OCI-LY7 (cell line): ENCODE data around the gene C16orf78. TPM values are rescaled to one million over a fixed set of nuclear protein-coding genes. Genes with fewer than 3 reads are reported as not detected.

Experiments
- BruUV-seq: library from RNA; stranded (reverse); fragments of 400-500 nt; replicated peaks from 2 replicates; lab custom pipeline; 2021; lab: Mats Ljungman, UMichigan
- CTCF ChIA-PET: fragments of 300-600 bp; sonication (Branson Sonifier 250); formaldehyde crosslinking; loops from one replicate; lab custom pipeline; 2022; ENCODE audit warnings: antibody characterized with exemption; ENCODE audit not compliant: unreplicated experiment; lab: Charles Lee
- POLR2A ChIA-PET: fragments of 300-600 bp; sonication (Branson Sonifier 250); formaldehyde crosslinking; loops from one replicate; lab custom pipeline; 2022; ENCODE audit warnings: antibody characterized with exemption; lab: Charles Lee
- DNase-seq: peaks from one replicate; pipeline ENCODE4 v3.0.0-alpha.2; 2015; ENCODE audit warnings: low spot score
- H2AFZ ChIP-seq: fragments of 200-600 bp; sonication (generic), shearing (Covaris generic); 2 replicates; pipeline ENCODE4 v1.6.1; 2014; ENCODE audit warnings: mild to moderate bottlenecking, antibody characterized with exemption, low read length, moderate library complexity
- H3K27ac ChIP-seq: fragments of 200-600 bp; sonication (generic); 2 replicates; pipeline ENCODE4 v1.5.1; 2014; ENCODE audit warnings: mixed run types, low read depth, mild to moderate bottlenecking, moderate library complexity, low read length, inconsistent platforms; ENCODE audit not compliant: poor library complexity, severe bottlenecking
- H3K36me3 ChIP-seq: fragments of 200-600 bp; sonication (generic); 2 replicates; pipeline ENCODE4 v1.6.1; 2014; ENCODE audit warnings: mild to moderate bottlenecking, antibody characterized with exemption, low read length, moderate library complexity, mixed read lengths; ENCODE audit not compliant: insufficient read depth
- H3K4me1 ChIP-seq: fragments of 200-600 bp; sonication (generic); 2 replicates; pipeline ENCODE4 v1.5.1; 2014; ENCODE audit warnings: mild to moderate bottlenecking, low read length; ENCODE audit not compliant: insufficient read depth, poor library complexity, severe bottlenecking
- H3K4me2 ChIP-seq: fragments of 200-600 bp; sonication (generic); 2 replicates; pipeline ENCODE4 v1.6.1; 2014; ENCODE audit warnings: mild to moderate bottlenecking, low read length
- H3K4me3 ChIP-seq: fragments of 200-600 bp; sonication (generic); 2 replicates; pipeline ENCODE4 v1.5.1; 2014; ENCODE audit warnings: mild to moderate bottlenecking, low read depth, low read length; ENCODE audit not compliant: poor library complexity, severe bottlenecking
- H3K79me2 ChIP-seq: fragments of 200-600 bp; sonication (generic); 2 replicates; pipeline ENCODE4 v1.6.1; 2016; ENCODE audit warnings: low read depth, mild to moderate bottlenecking, low read length, moderate library complexity, mixed read lengths; ENCODE audit not compliant: insufficient read depth
- H3K9me2 ChIP-seq: fragments of 200-600 bp; sonication (generic); 2 replicates; pipeline ENCODE4 v1.6.1; 2016; ENCODE audit warnings: mild to moderate bottlenecking, low read length, mixed read lengths; ENCODE audit not compliant: insufficient read depth
- H3K9me3 ChIP-seq: fragments of 200-600 bp; sonication (generic); 2 replicates; pipeline ENCODE4 v1.6.1; 2014; ENCODE audit warnings: mild to moderate bottlenecking, mixed run types, low read length, mixed read lengths
- H4K20me1 ChIP-seq: fragments of 200-600 bp; sonication (generic); 2 replicates; pipeline ENCODE4 v1.6.1; 2014; ENCODE audit warnings: mild to moderate bottlenecking, antibody characterized with exemption, low read length, moderate library complexity, mixed read lengths; ENCODE audit not compliant: insufficient read depth
- CTCF ChIP-seq: fragments of 200-600 bp; sonication (generic); conservative IDR thresholded peaks from 2 replicates; pipeline ENCODE4 v1.5.1; 2014; ENCODE audit warnings: mild to moderate bottlenecking, antibody characterized with exemption, low read length, moderate library complexity, mixed read lengths
- EZH2phosphoT487 ChIP-seq: fragments of 200-600 bp; sonication (generic); IDR thresholded peaks from 2 replicates; pipeline ENCODE4 v1.6.1; 2018; ENCODE audit warnings: low read depth, borderline replicate concordance, mild to moderate bottlenecking, mixed run types, antibody characterized with exemption, low read length, moderate library complexity, mixed read lengths
- intact Hi-C: fragments of 100-400 bp; cut with micrococcal nuclease; formaldehyde crosslinking; loops from one replicate; pipeline ENCODE4 v1.10.0; 2022; ENCODE audit not compliant: unreplicated experiment
- total RNA-seq, 2 experiments: library from RNA; depleted of rRNA in 1 of 2; stranded (reverse); fragments of >200 nt in 1 of 2; shearing (Covaris generic) in 1 of 2; gene quantifications; 2 replicates each; pipeline ENCODE4 v1.2.3, GENCODE V29; 2014 to 2022

Gene C16orf78
- total RNA-seq, 2 experiments from 2014 or later: not detected

GRCh38 chr16:49366669-49367068 lies 6.9 kb upstream of the C16orf78 start:
- ChIA-PET CTCF (no interaction called here), POLR2A (interaction anchor here (0.8 to 3.6 kb wide), 8 partner anchors 10 to 520 kb away, joined by 3 to 24 read pairs (median 5); no protein-coding TSS in a partner anchor)
- Histone ChIP-seq H3K4me1 (peaks cover 41% of the 10 kb centered on the region), H3K36me3 (no peaks in the 10 kb centered on the region; the same call in 1 of the 2 replicates), H3K4me3 (peak overlapping the region; percentile 30), H3K9me3 (peaks cover 16% of the 10 kb centered on the region; the same call in 1 of the 2 replicates), H3K79me2 (no peaks in the 10 kb centered on the region), H3K9me2 (no peaks in the 10 kb centered on the region), H3K4me2 (peak overlapping the region; percentile 72), H2AFZ (peak overlapping the region; percentile 72; the same call in 1 of the 2 replicates), H3K27ac (peak overlapping the region; percentile 94), H4K20me1 (no peaks in the 10 kb centered on the region)
- TF ChIP-seq EZH2phosphoT487 (no peak), CTCF (no peak)
- no TSS peak for BruUV-seq
- peak; percentile 82 for DNase-seq
- intact Hi-C loops: loop anchor here (1.0 kb wide), 1 partner anchor 33 kb away; no protein-coding TSS in a partner anchor

- H3K9me3 ChIP-seq: peaks cover 9% of the 10 kb centered on the region; the same call in 1 of the 2 replicates
- H3K4me2 ChIP-seq: no peak overlapping the region
- H3K4me1 ChIP-seq: peaks cover 38% of the 10 kb centered on the region
- ChIA-PET POLR2A (interaction anchor here (0.6 to 1.7 kb wide), 3 partner anchors 14 to 1218 kb away, joined by 3 to 4 read pairs (median 3); no protein-coding TSS in a partner anchor), CTCF (no interaction called here)
- TF ChIP-seq CTCF: no peak
- no peak for TF ChIP-seq EZH2phosphoT487
- no peaks in the 10 kb centered on the region for H3K79me2 ChIP-seq
- H3K36me3 ChIP-seq: no peaks in the 10 kb centered on the region
- H3K4me3 ChIP-seq: no peak overlapping the region
- H2AFZ ChIP-seq: peak overlapping the region; percentile 21; the same call in 1 of the 2 replicates
- DNase-seq: no peak
- no peaks in the 10 kb centered on the region for H4K20me1 ChIP-seq
- no peaks in the 10 kb centered on the region for H3K9me2 ChIP-seq
- H3K27ac ChIP-seq: no peak overlapping the region
- BruUV-seq: no TSS peak
- intact Hi-C loops: no loop called here
These were observed 3.7 kb upstream of the C16orf78 start for GRCh38 chr16:49369651-49370611.
